GM12864 (cell line): ENCODE results near the gene CNKSR2.

Experiments
- DNase-seq: peaks from one replicate; pipeline ENCODE4 v3.0.0-alpha.2; 2011; ENCODE audit warnings: low read depth
- H3K4me3 ChIP-seq: 2 replicates; pipeline ENCODE4 v1.5.1; 2011; ENCODE audit warnings: mild to moderate bottlenecking, low read depth, low read length, control low read depth
- CTCF ChIP-seq: IDR thresholded peaks from 2 replicates; pipeline ENCODE4 v1.5.1; 2011; ENCODE audit warnings: low read depth, mild to moderate bottlenecking, moderate library complexity, low read length, control low read depth, inconsistent platforms; ENCODE audit errors: missing control alignments

CNKSR2 gene

GRCh38 chrX:21586001-21586400 is 211.8 kb downstream of the CNKSR2 start:
- DNase-seq: no peak
- no peak for TF ChIP-seq CTCF
- no peak overlapping the region for H3K4me3 ChIP-seq

GRCh38 chrX:21590012-21590776 is 216.0 kb downstream of the CNKSR2 start:
- no peak overlapping the region for H3K4me3 ChIP-seq
- DNase-seq: no peak
- no peak for TF ChIP-seq CTCF

- no peak for DNase-seq
These were observed 231.8 kb downstream of the CNKSR2 start for GRCh38 chrX:21606002-21606401.

GRCh38 chrX:21610168-21610567 is 235.9 kb downstream of the CNKSR2 start:
- no peak for TF ChIP-seq CTCF
- H3K4me3 ChIP-seq: no peak overlapping the region
- no peak for DNase-seq

More at GRCh38 chrX:21606002-21606401, 231.8 kb downstream of the CNKSR2 start:
- no peak for TF ChIP-seq CTCF
- H3K4me3 ChIP-seq: no peak overlapping the region

- DNase-seq: no peak
- no peak overlapping the region for H3K4me3 ChIP-seq
- TF ChIP-seq CTCF: no peak
These were observed 237.9 kb downstream of the CNKSR2 start for GRCh38 chrX:21612154-21612553.

- DNase-seq: no peak
- no peak for TF ChIP-seq CTCF
- H3K4me3 ChIP-seq: no peak overlapping the region
These were observed 242.2 kb downstream of the CNKSR2 start for GRCh38 chrX:21616386-21616785.

- no peak for TF ChIP-seq CTCF
- no peak overlapping the region for H3K4me3 ChIP-seq
- DNase-seq: no peak
These were observed 246.0 kb downstream of the CNKSR2 start for GRCh38 chrX:21620234-21620633.
